T-helper 1 cell treated with Interleukin-12 subunit alpha and Interleukin-12 subunit beta and Interleukin-4 antibody, amounts not matched to agents 30 μg/mL and 1 μg/mL, for 36 hours (primary cell): ENCODE results near the gene TMEM255B.

Experiments used
- H3K27ac Mint-ChIP-seq: one replicate; pipeline ENCODE4 v1.8.0; 2021; ENCODE audit warnings: mild to moderate bottlenecking, mixed read lengths
- H3K27me3 Mint-ChIP-seq: one replicate; pipeline ENCODE4 v1.8.0; 2021; ENCODE audit warnings: low read depth, mixed read lengths
- H3K36me3 Mint-ChIP-seq: one replicate; pipeline ENCODE4 v1.8.0; 2021; ENCODE audit warnings: low read depth, mixed read lengths
- H3K4me1 Mint-ChIP-seq: one replicate; pipeline ENCODE4 v1.8.0; 2021; ENCODE audit warnings: low read depth, mixed read lengths
- H3K4me3 Mint-ChIP-seq: one replicate; pipeline ENCODE4 v1.8.0; 2021; ENCODE audit warnings: mild to moderate bottlenecking, moderate library complexity, mixed read lengths
- H3K9me3 Mint-ChIP-seq: one replicate; pipeline ENCODE4 v1.8.0; 2021; ENCODE audit warnings: mixed read lengths

Gene TMEM255B

DNA sequence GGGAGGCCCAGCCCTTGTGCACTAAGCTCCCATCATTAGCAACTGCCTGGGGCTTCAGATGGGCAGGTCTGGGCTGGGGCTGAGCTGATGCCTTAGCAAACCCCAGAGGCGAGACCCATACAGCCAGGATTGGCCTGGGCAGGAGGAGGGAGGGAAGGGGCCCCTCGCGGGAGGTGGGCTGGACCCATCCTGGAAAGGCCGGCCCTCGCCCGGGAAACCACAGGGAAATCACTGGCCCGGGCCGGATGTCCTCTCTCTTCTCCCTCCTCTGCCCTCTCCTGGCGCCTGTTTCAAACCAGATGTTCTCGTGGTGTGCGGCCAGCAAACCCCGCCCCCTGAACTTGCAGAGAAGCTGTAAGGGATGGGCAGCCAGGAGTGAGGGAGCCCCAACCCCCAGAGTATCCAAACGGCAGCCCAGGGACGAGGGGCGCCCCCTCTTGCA, 43.1 kb downstream of the TMEM255B start:
- no peaks in the 10 kb centered on the region for H3K27me3 Mint-ChIP-seq
- H3K9me3 Mint-ChIP-seq = no peaks in the 10 kb centered on the region
- no peaks in the 10 kb centered on the region for H3K36me3 Mint-ChIP-seq
- no peaks in the 10 kb centered on the region for H3K4me1 Mint-ChIP-seq
- H3K4me3 Mint-ChIP-seq = no peak overlapping the region
- H3K27ac Mint-ChIP-seq = no peak overlapping the region

DNA sequence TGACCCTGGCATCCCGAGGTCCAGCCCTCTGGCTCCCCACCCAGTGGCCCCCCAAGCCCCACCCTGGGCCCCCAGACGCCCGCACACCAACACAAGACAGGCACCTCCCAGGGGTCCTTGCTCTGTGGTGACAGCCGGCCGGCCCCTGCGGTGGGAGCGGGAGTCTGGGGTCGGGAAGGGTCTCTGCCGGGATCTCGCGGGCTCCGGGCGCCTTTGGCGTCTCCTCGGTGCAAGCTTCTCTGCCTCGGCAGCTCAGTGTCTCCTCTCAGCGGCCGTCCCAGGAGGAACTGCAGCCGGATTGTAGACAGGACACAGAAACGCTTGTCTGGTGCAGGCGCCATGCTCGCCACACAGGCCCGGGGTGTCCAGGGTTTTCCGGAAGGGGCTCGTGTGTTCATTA, 43.7 kb downstream of the TMEM255B start:
- no peaks in the 10 kb centered on the region for H3K27me3 Mint-ChIP-seq
- H3K4me1 Mint-ChIP-seq = no peaks in the 10 kb centered on the region
- H3K27ac Mint-ChIP-seq = no peak overlapping the region
- no peaks in the 10 kb centered on the region for H3K36me3 Mint-ChIP-seq
- H3K4me3 Mint-ChIP-seq = no peak overlapping the region
- H3K9me3 Mint-ChIP-seq = peaks cover under 1% of the 10 kb centered on the region

DNA sequence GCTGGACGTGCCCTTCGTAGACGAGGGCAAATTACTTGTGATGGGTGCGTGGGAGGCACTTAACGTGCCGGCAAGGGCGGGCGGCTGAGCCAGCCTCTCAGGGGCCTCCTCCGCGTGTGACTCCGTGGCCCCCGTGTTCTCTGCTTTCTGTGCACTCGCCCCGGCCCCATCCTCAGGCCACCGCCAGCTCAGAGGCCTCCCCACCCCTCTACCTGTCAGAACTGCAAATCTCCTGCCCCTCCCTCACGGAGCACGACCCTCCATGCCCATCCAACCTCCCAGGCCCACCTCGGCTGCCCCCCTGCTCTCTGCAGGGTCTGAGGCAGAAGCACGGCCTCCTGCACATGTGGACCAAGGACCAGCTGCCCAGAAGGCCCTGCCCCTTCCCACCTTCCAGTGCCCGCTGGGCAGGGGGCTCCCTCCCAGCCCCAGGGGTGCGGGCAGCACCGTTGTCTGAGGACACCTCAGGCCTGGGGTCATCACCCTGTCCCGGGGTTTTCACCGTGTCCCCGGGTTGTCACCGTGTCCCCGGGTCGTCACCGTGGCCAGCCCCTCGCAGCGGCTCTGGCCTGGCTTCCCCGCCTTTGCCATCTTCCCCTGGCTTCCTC, 44.5 kb downstream of the TMEM255B start:
- Mint-ChIP-seq H3K9me3 (peaks cover 7% of the 10 kb centered on the region), H3K4me1 (no peaks in the 10 kb centered on the region), H3K4me3 (no peak overlapping the region), H3K27me3 (no peaks in the 10 kb centered on the region), H3K27ac (no peak overlapping the region), H3K36me3 (peaks cover 2% of the 10 kb centered on the region)

DNA sequence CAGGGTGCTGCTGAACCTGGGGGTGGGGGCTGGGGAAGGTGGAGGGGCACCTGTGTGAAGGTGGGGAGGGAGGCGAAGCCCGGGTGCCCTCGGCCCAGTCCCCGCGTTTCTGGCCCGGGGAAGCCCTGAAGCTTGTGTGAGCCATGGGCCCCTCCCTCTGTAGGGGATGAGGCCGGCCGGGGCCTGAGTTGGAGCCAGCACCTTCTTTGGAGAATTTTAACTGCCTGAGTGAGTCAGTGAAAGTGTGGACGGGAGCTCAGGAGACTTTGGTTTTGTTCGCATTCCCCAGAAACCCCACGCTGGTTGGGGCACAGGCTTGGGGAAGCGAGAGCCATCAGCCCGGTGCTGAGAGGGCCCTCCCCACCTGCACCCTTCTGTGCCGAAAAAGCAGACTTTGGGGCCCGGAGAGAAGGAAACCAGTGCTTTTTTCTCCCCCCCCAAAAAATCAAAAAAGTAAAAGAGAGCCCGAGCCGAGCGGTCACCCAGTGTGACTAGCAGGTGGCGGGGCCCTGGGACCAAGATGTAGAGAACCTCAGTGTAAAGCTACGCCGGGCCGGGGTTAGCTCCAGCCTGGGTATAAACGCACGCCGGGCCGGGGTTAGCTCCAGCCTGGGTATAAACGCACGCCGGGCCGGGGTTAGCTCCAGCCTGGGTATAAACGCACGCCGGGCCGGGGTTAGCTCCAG, 45.1 kb downstream of the TMEM255B start:
- no peak overlapping the region for H3K4me3 Mint-ChIP-seq
- peaks cover 11% of the 10 kb centered on the region for H3K9me3 Mint-ChIP-seq
- H3K27me3 Mint-ChIP-seq = no peaks in the 10 kb centered on the region
- H3K4me1 Mint-ChIP-seq = no peaks in the 10 kb centered on the region
- H3K36me3 Mint-ChIP-seq = peaks cover 2% of the 10 kb centered on the region
- H3K27ac Mint-ChIP-seq = no peak overlapping the region

DNA sequence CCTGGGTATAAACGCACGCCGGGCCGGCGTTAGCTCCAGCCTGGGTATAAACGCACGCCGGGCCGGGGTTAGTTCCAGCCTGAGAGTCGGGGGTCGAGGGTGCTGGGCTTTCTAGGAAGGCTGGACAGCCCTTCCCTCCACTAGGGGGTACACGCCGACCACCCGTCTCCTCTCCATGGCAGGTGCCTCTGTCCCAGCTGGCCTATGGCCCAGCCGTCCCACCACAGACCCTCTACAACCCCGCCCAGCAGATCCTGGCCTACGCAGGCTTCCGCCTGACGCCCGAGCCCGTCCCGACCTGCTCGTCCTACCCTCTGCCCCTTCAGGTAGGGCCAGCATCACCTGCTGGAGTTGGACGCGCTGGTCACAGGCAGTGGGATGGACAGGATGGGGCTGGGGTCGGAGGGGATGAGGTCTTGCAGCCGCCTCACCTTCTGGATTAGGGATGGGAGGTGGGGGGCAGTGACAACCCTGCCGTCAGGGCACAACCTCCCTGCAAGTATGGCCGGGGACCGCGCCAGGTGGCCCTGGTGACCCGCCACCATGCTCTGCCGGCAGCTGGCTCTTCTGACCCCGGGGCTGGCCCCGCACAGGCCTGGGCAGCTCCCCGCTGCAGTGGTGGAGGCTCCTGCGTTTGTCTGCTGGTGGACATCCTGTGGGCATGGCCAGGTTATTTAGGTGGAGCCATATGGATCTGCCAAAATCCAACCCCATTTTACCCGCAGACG, 45.8 kb downstream of the TMEM255B start:
- Mint-ChIP-seq H3K27ac (no peak overlapping the region), H3K9me3 (peaks cover 11% of the 10 kb centered on the region), H3K4me1 (no peaks in the 10 kb centered on the region), H3K4me3 (no peak overlapping the region), H3K36me3 (peaks cover 2% of the 10 kb centered on the region), H3K27me3 (no peaks in the 10 kb centered on the region)

DNA sequence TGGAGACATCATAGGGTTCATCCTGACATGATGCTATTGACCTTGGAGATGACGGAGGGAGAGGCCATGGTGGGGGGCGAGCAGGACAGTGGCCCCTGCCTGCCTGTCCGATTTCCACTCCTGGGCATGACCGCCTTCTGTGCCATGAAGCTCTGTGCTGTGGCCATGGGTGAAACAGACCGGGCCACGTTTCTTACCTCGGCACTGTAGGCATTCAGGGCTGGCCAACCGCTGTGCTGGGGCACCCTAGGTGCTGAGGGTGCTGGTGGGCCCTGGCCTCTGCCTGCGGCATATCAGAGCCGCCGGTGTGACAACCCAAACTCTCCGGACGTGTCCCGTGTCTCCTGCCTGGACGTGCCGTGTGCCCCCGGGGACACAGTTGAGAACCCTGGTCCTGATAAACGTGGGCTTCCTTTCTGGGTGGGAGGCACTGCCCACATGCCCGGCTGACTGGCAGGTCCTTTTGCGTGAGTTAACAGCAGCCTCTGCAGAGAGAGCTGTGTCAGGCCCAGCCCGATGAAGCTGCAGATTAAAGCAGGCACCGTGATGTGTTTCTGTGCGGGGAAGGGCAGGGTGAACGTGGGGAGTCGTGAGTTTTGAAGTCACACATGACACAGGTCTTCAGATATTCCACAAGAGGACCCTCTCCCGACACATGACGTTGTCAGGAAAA, 46.5 kb downstream of the TMEM255B start:
- H3K9me3 Mint-ChIP-seq = peaks cover 16% of the 10 kb centered on the region
- H3K4me1 Mint-ChIP-seq = no peaks in the 10 kb centered on the region
- no peak overlapping the region for H3K4me3 Mint-ChIP-seq
- H3K36me3 Mint-ChIP-seq = peaks cover 2% of the 10 kb centered on the region
- no peak overlapping the region for H3K27ac Mint-ChIP-seq
- no peaks in the 10 kb centered on the region for H3K27me3 Mint-ChIP-seq

DNA sequence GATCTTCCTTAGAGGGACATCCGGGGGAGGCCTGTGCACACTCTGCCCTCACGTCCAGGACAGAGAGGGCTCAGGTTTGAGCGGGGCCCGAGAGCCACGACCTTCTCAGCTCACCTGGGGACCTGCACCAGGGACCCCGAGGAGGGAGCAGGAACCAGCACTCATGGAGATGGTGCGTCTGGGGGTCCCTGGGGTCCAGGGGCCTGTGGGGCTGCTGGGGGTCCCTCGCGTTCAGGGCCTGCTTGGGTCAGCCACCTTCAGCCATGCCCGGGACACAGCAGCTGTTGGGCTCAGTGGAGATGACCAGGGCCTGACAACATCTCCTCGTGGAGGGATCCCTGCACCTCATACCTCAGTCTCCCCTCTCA, 47.1 kb downstream of the TMEM255B start:
- peaks cover 16% of the 10 kb centered on the region for H3K9me3 Mint-ChIP-seq
- no peaks in the 10 kb centered on the region for H3K27me3 Mint-ChIP-seq
- no peak overlapping the region for H3K27ac Mint-ChIP-seq
- H3K4me3 Mint-ChIP-seq = no peak overlapping the region
- peaks cover 2% of the 10 kb centered on the region for H3K36me3 Mint-ChIP-seq
- H3K4me1 Mint-ChIP-seq = no peaks in the 10 kb centered on the region

DNA sequence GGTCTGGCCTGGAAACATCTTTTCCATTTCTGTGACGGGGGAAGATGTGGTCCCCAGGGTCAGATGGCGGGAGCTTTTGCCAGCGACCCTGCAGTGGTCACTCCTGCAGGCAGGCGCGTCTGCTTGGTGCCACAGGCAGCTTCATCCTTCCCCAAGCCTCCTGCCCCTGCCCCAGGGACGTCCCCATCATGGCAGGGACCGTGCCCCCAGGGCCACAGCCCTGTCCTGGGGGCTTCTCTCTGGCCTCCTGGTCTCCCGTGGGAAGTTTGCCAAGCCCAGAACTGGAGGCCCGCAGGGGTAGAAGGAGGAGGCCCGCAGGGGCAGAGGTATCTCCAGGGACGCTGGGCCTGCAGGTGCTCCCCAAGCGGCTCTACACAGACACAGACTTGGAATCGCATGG, 47.5 kb downstream of the TMEM255B start:
- Mint-ChIP-seq H3K9me3 (peaks cover 16% of the 10 kb centered on the region), H3K27me3 (no peaks in the 10 kb centered on the region), H3K27ac (no peak overlapping the region), H3K4me1 (no peaks in the 10 kb centered on the region), H3K4me3 (no peak overlapping the region), H3K36me3 (peaks cover 2% of the 10 kb centered on the region)

DNA sequence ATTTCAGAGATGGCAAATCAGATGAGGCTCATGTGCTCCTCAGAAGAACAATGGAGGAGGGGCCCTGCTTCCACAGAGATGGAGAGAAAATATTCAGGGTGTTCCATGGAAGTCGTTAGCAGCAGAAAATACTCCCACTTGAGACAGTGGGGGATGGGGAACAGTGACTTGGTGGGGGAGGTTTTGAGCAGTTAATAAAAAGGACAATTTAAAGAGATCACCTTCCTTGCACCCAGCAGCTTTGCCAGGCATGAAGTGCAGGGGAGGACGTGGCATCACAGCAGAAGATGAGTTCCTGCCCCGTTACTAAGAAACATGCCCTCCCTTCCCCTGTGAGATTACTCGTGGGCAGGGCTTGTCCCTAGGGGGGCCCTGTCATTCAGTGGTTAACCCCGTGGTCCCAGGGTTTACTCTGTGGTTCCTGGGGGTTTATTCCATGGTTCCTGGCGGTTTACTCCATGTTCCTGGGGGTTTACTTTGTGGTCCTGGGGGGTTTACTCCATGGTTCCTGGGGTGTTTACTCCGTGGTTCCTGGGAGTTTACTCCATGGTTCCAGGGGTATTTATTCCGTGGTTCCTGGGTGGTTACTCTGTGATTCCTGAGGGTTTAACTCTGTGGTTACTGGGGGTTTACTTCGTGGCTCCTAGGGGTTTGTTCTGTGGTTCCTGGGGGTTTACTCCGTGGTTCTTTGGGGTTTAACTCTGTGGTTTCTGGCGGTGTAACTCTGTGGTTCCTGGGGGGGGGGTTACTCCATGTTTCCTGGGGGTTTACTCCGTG, 49.2 kb downstream of the TMEM255B start:
- no peak overlapping the region for H3K27ac Mint-ChIP-seq
- H3K9me3 Mint-ChIP-seq = peaks cover 16% of the 10 kb centered on the region
- no peaks in the 10 kb centered on the region for H3K4me1 Mint-ChIP-seq
- no peaks in the 10 kb centered on the region for H3K27me3 Mint-ChIP-seq
- H3K36me3 Mint-ChIP-seq = peaks cover 2% of the 10 kb centered on the region
- H3K4me3 Mint-ChIP-seq = no peak overlapping the region

DNA sequence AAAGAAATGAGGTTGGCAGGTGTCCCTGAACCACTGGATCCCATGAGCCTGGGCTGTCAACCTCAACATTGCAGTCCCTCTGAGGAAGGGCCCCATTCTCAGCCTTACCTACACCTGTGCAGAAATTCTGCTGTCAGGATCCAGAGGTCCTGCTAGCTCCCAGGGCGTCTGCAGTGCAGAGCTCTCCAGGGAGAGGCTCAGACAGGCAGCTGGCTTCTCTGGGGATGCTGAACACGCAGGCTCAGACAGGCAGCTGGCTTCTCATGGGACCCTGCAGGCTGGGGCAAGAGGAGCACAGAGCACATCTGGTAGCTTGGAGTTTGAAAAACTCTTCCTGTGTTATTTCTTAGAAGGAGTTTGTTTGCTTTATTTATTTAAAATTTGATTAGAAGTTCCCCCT, 50.9 kb downstream of the TMEM255B start:
- Mint-ChIP-seq H3K9me3 (peaks cover 16% of the 10 kb centered on the region), H3K36me3 (peaks cover 2% of the 10 kb centered on the region), H3K4me3 (no peak overlapping the region), H3K27ac (no peak overlapping the region), H3K4me1 (no peaks in the 10 kb centered on the region), H3K27me3 (no peaks in the 10 kb centered on the region)

DNA sequence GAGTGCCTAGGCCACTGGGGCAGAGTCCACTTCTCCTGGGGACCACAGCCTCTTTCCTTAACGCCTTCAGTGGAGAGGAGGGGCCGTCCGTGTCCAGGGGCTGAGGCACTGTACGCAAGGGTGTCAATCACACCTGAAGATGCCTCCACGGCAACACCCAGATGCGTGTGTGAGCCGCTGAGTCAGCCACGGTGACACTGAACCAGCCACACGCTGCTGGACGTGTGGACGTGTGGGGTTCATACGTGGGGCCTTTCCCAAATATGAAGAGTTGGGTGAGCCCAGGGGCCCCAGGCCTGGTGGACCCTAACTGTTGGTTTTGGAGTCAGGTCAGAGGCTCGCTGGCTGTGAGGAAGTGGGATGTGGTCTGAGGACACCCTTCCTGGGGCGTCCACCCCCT, 51.6 kb downstream of the TMEM255B start:
- no peak overlapping the region for H3K4me3 Mint-ChIP-seq
- H3K9me3 Mint-ChIP-seq = peaks cover 16% of the 10 kb centered on the region
- no peak overlapping the region for H3K27ac Mint-ChIP-seq
- peaks cover 5% of the 10 kb centered on the region for H3K36me3 Mint-ChIP-seq
- peaks cover 3% of the 10 kb centered on the region for H3K4me1 Mint-ChIP-seq
- no peaks in the 10 kb centered on the region for H3K27me3 Mint-ChIP-seq

DNA sequence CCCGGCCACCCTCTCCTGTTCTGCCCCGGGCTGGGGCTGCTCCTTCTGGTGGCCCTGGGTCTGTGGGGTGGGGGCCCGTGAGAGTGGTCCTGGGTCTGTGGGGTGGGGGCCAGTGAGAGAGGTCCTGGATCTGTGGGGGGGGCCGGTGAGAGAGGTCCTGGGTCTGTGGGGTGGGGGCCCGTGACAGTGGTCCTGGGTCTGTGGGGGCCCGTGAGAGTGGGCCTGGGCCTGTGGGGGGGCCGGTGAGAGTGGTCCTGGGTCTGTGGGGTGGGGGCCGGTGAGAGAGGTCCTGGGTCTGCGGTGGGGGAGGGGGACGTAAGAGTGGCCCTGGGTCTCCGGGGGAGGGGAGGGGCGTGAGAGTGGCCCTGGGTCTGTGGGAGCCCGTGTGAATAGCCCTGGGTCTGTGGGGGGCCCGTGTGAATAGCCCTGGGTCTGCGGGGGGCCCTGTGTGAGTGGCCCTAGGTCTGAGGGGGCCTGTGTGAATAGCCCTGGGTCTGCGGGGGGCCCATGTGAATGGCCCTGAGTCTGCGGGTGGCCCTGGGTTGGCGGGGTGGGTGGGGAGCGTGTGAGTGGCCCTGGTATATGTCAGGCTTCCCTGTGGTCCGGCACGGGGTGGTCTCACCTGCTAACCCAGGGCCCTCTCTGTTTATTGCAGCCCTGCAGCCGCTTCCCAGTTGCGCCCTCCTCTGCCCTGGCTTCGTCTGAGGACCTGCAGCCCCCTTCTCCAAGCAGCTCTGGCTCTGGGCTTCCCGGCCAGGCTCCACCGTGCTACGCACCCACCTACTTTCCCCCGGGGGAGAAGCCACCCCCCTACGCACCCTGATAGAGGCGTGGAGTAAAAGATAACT, 52.3 kb downstream of the TMEM255B start:
- H3K9me3 Mint-ChIP-seq = peaks cover 16% of the 10 kb centered on the region

DNA sequence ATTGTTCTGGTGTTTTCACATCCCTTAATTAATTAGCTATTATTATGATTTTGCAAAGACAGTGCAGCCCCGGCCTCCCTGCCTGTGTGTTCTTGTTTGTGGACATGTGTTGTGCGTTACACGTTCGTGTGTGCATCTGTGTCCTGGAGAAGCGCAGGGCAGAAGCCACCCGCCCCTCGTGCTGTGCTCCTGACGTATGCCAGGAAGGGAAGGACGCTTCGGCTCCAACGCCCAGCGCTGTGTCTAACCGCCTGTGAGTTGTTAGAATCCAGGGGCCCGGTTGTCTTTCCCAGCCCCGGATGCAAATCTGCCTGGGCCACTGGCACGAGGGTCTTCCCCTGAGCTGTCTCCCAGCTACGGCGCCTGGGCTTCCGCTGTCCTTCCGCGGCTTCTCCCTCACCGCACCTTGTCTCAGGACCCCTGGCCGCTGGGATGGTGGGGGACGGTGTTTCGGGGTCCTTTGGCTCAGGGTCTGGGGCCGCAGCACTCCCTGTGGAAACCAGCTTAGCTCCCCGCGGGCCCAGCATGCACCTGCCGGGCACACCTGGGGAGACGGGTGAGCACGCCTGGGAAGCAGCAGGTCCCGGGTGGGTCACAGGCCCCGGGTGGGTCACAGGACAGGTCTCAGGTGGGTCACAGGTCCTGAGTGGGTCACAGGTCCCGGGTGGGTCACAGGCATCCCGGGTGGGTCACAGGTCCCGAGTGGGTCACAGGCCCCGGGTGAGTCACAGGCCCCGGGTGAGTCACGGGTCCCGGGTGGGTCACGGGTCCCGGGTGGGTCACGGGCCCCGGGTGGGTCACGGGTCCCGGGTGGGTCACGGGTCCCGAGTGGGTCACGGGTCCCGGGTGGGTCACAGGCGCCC, 53.4 kb downstream of the TMEM255B start:
- H3K27me3 Mint-ChIP-seq = no peaks in the 10 kb centered on the region
- peaks cover 15% of the 10 kb centered on the region for H3K36me3 Mint-ChIP-seq
- H3K4me1 Mint-ChIP-seq = peaks cover 15% of the 10 kb centered on the region
- no peak overlapping the region for H3K27ac Mint-ChIP-seq
- peaks cover 16% of the 10 kb centered on the region for H3K9me3 Mint-ChIP-seq
- no peak overlapping the region for H3K4me3 Mint-ChIP-seq

More for the DNA sequence above, 52.3 kb downstream of the TMEM255B start:
- Mint-ChIP-seq H3K36me3 (peaks cover 11% of the 10 kb centered on the region), H3K27me3 (no peaks in the 10 kb centered on the region), H3K4me1 (peaks cover 9% of the 10 kb centered on the region), H3K27ac (no peak overlapping the region), H3K4me3 (no peak overlapping the region)
